Stimulated activated CD4-positive, alpha-beta T cell treated with anti-CD3 and anti-CD28 coated beads, Interleukin-1b, Interleukin-23, amount 100 ng/mL, for 24 hours (primary cell): ENCODE results near the gene IMPDH1.
A peak's percentile ranks its signal among the peaks of the same experiment; 100 is the strongest.

Experiments used
- DNase-seq, 4 experiments: peaks; one replicate each; pipeline ENCODE4 v3.0.0-alpha.2; 2020; ENCODE audit warnings: low read depth in 4 of 4, low spot score in 1 of 4

Gene IMPDH1

GRCh38 chr7:128361411-128362379, 48.1 kb downstream of the IMPDH1 start, which contains the start of gene PRRT4:
PRRT4 (minus strand) TSS chr7:128361690.
- DNase-seq, result no peak

- no peak for DNase-seq
Observed at GRCh38 chr7:128360359-128360678, 49.5 kb downstream of the IMPDH1 start.

GRCh38 chr7:128359939-128360338, 49.8 kb downstream of the IMPDH1 start:
- DNase-seq, result no peak

- DNase-seq, result no peak
Observed at GRCh38 chr7:128359336-128359735, 50.4 kb downstream of the IMPDH1 start.

- DNase-seq, result no peak
Observed at GRCh38 chr7:128358233-128358632, 51.5 kb downstream of the IMPDH1 start.

- DNase-seq, result no peak
Observed at GRCh38 chr7:128357217-128357613, 52.6 kb downstream of the IMPDH1 start.

GRCh38 chr7:128356546-128357216, 53.1 kb downstream of the IMPDH1 start:
- DNase-seq, result no peak

- no peak for DNase-seq
Observed at GRCh38 chr7:128353610-128354009, 56.2 kb downstream of the IMPDH1 start.

GRCh38 chr7:128353189-128353588, 56.6 kb downstream of the IMPDH1 start:
- DNase-seq, result no peak

- DNase-seq, result no peak
Observed at GRCh38 chr7:128352636-128353035, 57.1 kb downstream of the IMPDH1 start.

- DNase-seq, result no peak
Observed at GRCh38 chr7:128352153-128352537, 57.6 kb downstream of the IMPDH1 start.

- DNase-seq, result no peak
Observed at GRCh38 chr7:128351296-128352152, 58.3 kb downstream of the IMPDH1 start.

- no peak for DNase-seq
Observed at GRCh38 chr7:128350708-128351295, 59.0 kb downstream of the IMPDH1 start.

- no peak for DNase-seq
Observed at GRCh38 chr7:128349466-128349825, 60.3 kb downstream of the IMPDH1 start.

- DNase-seq, result peak in 1 of 4 experiments; percentile 38
Observed at GRCh38 chr7:128347647-128348097, 62.1 kb downstream of the IMPDH1 start.

- no peak for DNase-seq
Observed at GRCh38 chr7:128344431-128344774, 65.4 kb downstream of the IMPDH1 start.

- DNase-seq, result peak; percentile 60 to 72 (median 68)
Observed at GRCh38 chr7:128343554-128344430, 66.0 kb downstream of the IMPDH1 start, which contains the start of gene RBM28. RBM28 (minus strand) TSS chr7:128343908; CDS start chr7:128343793, 115 bp downstream.
